ENCODE results near the gene SPATA33.
"Not testable (repeated sequence)": the region's sequence is repeated elsewhere in the genome, so short reads cannot be mapped to it uniquely, and the experiment has no call there.

Gene SPATA33

GRCh38 chr16:89698717-89699116 lies 41.1 kb downstream of the SPATA33 start:
- not testable (repeated sequence) for H3K27me3 ChIP-seq (ENCODE audit: control insufficient read depth in 1 of 2, insufficient read depth in 2 of 2, low read length in 2 of 2); H3K4me3 ChIP-seq (ENCODE audit: low read depth in 1 of 2, low read length in 2 of 2); H3K9ac ChIP-seq (ENCODE audit: low read depth in 1 of 2, low read length in 2 of 2); H3K9me3 ChIP-seq (ENCODE audit: control insufficient read depth in 1 of 2, low read length in 2 of 2); H3K27ac ChIP-seq (ENCODE audit: low read depth, low read length)
- H3K36me3 ChIP-seq (ENCODE audit: control insufficient read depth in 1 of 2, insufficient read depth in 2 of 2, low read length in 2 of 2) = peaks cover 10 to 23% of the 10 kb centered on the region in 2 donors
- H3K4me1 ChIP-seq (ENCODE audit: control insufficient read depth in 1 of 2, insufficient read depth in 2 of 2, low read length in 2 of 2) = peaks cover 12 to 35% of the 10 kb centered on the region in 2 donors

DNA sequence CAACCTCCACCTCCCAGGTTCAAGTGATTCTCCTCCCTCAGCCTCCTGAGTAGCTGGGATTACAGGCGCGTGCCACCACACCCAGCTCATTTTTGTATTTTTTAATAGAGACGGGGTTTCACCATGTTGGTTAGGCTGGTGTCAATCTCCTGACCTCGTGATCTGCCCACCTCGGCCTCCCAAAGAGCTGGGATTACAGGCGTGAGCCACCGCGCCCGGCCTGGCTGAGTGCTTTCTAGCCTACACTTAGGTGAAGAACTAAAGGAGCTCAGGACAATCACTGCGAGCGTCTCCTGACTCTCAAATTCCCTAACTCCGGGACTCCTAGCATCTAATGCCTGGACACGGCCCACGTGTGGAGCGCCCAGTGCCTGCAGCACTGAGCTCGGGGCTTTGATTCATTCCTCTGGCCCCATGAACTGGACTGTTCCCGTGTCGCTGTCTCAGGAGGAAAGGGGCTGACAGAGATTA lies 42.0 kb downstream of the SPATA33 start:
- not testable (repeated sequence) for H3K9me3 ChIP-seq (ENCODE audit: control insufficient read depth in 1 of 2, low read length in 2 of 2); H3K27me3 ChIP-seq (ENCODE audit: control insufficient read depth in 1 of 2, insufficient read depth in 2 of 2, low read length in 2 of 2)
- H3K9ac ChIP-seq (ENCODE audit: low read depth in 1 of 2, low read length in 2 of 2) = peak overlapping the region in 1 of 2 donors; percentile 43
- peak overlapping the region; percentile 53 to 65 for H3K4me3 ChIP-seq (ENCODE audit: low read depth in 1 of 2, low read length in 2 of 2)
- H3K36me3 ChIP-seq (ENCODE audit: control insufficient read depth in 1 of 2, insufficient read depth in 2 of 2, low read length in 2 of 2) = peaks cover 7 to 15% of the 10 kb centered on the region in 2 donors
- peaks cover 12 to 35% of the 10 kb centered on the region in 2 donors for H3K4me1 ChIP-seq (ENCODE audit: control insufficient read depth in 1 of 2, insufficient read depth in 2 of 2, low read length in 2 of 2)
- H3K27ac ChIP-seq (ENCODE audit: low read depth, low read length) = peak overlapping the region; percentile 13

DNA sequence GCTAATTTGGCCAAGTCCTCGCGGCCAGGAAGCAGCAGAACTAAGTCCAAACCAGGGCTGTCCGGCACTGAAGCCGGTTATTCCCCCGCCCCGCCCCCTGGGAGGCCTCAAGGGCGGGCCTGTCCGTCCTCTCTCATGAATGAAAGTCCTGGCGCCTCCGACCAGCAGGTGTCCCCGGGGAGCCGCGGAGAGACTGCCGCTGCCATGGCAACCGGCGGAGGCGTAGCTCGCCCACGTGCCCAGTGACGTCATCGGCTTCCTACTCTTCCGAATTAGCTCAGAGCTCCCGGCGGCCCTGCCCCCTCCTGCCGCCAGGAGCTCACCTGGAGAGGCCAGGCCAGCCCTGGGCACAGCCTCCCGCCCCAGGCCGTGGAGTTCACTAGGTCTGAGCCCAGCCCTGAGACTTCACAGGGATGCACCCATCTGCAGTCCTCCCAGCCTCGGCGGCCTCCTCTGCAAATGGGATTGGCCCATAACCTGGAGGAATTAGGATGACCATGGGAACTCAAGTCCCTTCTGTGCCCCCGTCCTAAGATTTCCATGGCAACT lies 42.5 kb downstream of the SPATA33 start:
- Histone ChIP-seq H3K36me3 (ENCODE audit: control insufficient read depth in 1 of 2, insufficient read depth in 2 of 2, low read length in 2 of 2) (peaks cover 4 to 13% of the 10 kb centered on the region in 2 donors), H3K4me3 (ENCODE audit: low read depth in 1 of 2, low read length in 2 of 2) (peak overlapping the region; percentile 71 to 74), H3K4me1 (ENCODE audit: control insufficient read depth in 1 of 2, insufficient read depth in 2 of 2, low read length in 2 of 2) (peaks cover 12 to 31% of the 10 kb centered on the region in 2 donors), H3K27me3 (ENCODE audit: control insufficient read depth in 1 of 2, insufficient read depth in 2 of 2, low read length in 2 of 2) (no peaks in the 10 kb centered on the region), H3K9me3 (ENCODE audit: control insufficient read depth in 1 of 2, low read length in 2 of 2) (no peaks in the 10 kb centered on the region), H3K9ac (ENCODE audit: low read depth in 1 of 2, low read length in 2 of 2) (peak overlapping the region; percentile 83 to 85), H3K27ac (ENCODE audit: low read depth, low read length) (peak overlapping the region; percentile 92)

- H3K36me3 ChIP-seq (ENCODE audit: control insufficient read depth in 1 of 2, insufficient read depth in 2 of 2, low read length in 2 of 2) = peaks cover 4 to 6% of the 10 kb centered on the region in 2 donors
- H3K4me1 ChIP-seq (ENCODE audit: control insufficient read depth in 1 of 2, insufficient read depth in 2 of 2, low read length in 2 of 2) = peaks cover 12 to 25% of the 10 kb centered on the region in 2 donors
- H3K4me3 ChIP-seq (ENCODE audit: low read depth in 1 of 2, low read length in 2 of 2) = peak overlapping the region; percentile 71 to 74
- peak overlapping the region; percentile 83 to 85 for H3K9ac ChIP-seq (ENCODE audit: low read depth in 1 of 2, low read length in 2 of 2)
- no peaks in the 10 kb centered on the region for H3K9me3 ChIP-seq (ENCODE audit: control insufficient read depth in 1 of 2, low read length in 2 of 2)
- H3K27me3 ChIP-seq (ENCODE audit: control insufficient read depth in 1 of 2, insufficient read depth in 2 of 2, low read length in 2 of 2) = no peaks in the 10 kb centered on the region
- H3K27ac ChIP-seq (ENCODE audit: low read depth, low read length) = peak overlapping the region; percentile 92
Observed at GRCh38 chr16:89700649-89701424, 43.2 kb downstream of the SPATA33 start.

DNA sequence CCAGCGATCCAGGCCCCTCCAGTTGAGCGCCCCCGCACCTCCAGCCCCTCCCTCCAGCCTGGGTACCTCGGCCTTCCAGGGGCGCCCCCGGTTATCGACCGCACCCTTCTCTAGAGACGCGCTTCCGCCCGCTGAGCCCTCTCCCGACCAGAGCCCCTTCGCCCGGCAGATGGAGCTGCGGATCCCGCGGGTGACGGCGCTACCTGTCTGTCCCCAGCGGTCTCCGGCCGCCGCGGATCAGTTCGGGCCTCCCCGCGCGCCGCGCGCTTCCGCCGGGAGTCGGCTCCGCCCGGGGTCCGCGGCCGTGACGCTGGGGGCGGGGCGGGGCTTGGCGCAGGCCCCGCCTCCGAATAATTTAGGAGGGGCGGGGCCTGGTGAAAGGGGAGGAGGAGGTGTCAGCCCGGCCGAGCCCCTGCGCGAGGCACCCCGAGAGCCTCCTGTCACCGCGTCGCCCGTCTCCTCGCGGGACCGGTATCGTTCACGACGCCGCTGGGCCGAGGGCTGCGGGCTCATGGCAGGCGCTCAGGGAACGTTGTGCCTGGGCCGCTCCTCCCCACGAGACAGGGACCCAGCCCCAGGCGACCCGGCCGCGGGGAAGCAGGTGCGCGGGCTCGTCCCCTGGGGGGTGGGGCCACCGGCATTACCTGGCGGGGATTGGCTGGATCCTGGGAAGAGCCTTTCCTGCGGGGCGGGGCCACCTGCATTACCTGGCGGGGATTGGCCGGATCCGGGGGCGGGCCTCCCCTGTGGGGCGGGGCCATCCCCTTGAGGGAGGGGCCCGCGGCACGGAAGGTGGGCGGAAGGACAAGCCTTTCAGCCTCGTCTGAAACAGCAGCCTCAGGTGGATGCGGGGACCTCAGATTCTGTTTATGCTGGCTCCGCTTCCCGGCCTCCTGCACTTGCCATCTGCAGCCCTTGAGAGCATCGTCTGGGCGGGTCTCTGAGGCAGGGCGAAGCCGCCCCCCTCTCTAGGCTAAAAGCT lies 44.1 kb downstream of the SPATA33 start, which contains the start of gene SPATA2L:
SPATA2L (minus strand) TSS at position 281 of the 982 bp plus-strand sequence. CDS start 473 bp downstream, outside the sequence.
- Histone ChIP-seq H3K9me3 (ENCODE audit: control insufficient read depth in 1 of 2, low read length in 2 of 2) (no peaks in the 10 kb centered on the region), H3K27me3 (ENCODE audit: control insufficient read depth in 1 of 2, insufficient read depth in 2 of 2, low read length in 2 of 2) (no peaks in the 10 kb centered on the region), H3K9ac (ENCODE audit: low read depth in 1 of 2, low read length in 2 of 2) (peak within 1 kb of the TSS; percentile 83 to 85), H3K4me3 (ENCODE audit: low read depth in 1 of 2, low read length in 2 of 2) (peak within 1 kb of the TSS; percentile 71 to 76), H3K4me1 (ENCODE audit: control insufficient read depth in 1 of 2, insufficient read depth in 2 of 2, low read length in 2 of 2) (peaks cover 12 to 27% of the 10 kb centered on the region in 2 donors), H3K27ac (ENCODE audit: low read depth, low read length) (peak within 1 kb of the TSS; percentile 92), H3K36me3 (ENCODE audit: control insufficient read depth in 1 of 2, insufficient read depth in 2 of 2, low read length in 2 of 2) (peaks cover 3 to 4% of the 10 kb centered on the region in 2 donors)

DNA sequence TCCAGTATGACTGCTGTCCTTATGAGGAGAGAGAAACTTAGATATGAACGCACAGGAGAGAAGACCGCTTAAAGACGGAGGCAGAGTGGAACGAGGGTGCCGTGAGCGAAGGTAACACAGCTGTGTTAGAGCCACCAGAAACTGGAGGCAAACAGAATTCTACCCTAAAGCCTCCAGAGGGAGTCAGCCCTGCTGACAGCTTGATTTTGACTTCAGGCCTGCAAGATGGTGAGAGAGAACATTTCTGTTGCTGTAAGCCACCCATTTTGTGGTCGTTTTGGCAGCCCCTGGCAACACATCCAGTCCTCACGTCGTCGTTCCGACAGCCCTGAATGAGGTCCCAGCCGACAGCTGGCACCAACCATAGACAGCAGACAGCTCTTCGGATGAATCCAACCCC lies 46.6 kb downstream of the SPATA33 start:
- Histone ChIP-seq H3K4me1 (ENCODE audit: control insufficient read depth in 1 of 2, insufficient read depth in 2 of 2, low read length in 2 of 2) (peaks cover 10 to 30% of the 10 kb centered on the region in 2 donors), H3K27ac (ENCODE audit: low read depth, low read length) (no peak overlapping the region), H3K9ac (ENCODE audit: low read depth in 1 of 2, low read length in 2 of 2) (no peak overlapping the region), H3K9me3 (ENCODE audit: control insufficient read depth in 1 of 2, low read length in 2 of 2) (no peaks in the 10 kb centered on the region), H3K4me3 (ENCODE audit: low read depth in 1 of 2, low read length in 2 of 2) (no peak overlapping the region), H3K36me3 (ENCODE audit: control insufficient read depth in 1 of 2, insufficient read depth in 2 of 2, low read length in 2 of 2) (peaks cover 0 to under 1% of the 10 kb centered on the region in 2 donors), H3K27me3 (ENCODE audit: control insufficient read depth in 1 of 2, insufficient read depth in 2 of 2, low read length in 2 of 2) (no peaks in the 10 kb centered on the region)

DNA sequence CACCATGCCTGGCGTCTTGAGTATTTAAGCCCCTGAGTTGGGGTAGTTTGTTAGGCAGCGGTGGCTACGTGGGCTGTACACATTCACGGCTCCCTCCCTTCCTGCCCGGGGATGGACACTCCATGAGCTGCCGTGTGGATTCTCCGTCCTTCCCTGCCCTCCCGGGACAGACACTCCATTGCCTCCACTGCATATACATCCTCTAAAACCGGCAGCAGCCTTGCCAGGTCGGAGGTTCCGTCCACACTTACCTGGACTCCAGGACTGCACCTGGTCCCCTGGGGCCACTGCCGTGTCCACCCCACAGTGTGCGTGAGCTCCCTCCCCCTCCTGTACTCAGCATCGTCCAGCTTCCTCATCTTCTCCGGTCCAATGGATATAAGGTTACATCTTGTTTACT lies 47.4 kb downstream of the SPATA33 start:
- Histone ChIP-seq H3K27me3 (ENCODE audit: control insufficient read depth in 1 of 2, insufficient read depth in 2 of 2, low read length in 2 of 2) (no peaks in the 10 kb centered on the region), H3K36me3 (ENCODE audit: control insufficient read depth in 1 of 2, insufficient read depth in 2 of 2, low read length in 2 of 2) (no peaks in the 10 kb centered on the region), H3K4me1 (ENCODE audit: control insufficient read depth in 1 of 2, insufficient read depth in 2 of 2, low read length in 2 of 2) (peaks cover 5 to 25% of the 10 kb centered on the region in 2 donors), H3K9ac (ENCODE audit: low read depth in 1 of 2, low read length in 2 of 2) (no peak overlapping the region), H3K9me3 (ENCODE audit: control insufficient read depth in 1 of 2, low read length in 2 of 2) (no peaks in the 10 kb centered on the region), H3K4me3 (ENCODE audit: low read depth in 1 of 2, low read length in 2 of 2) (no peak overlapping the region), H3K27ac (ENCODE audit: low read depth, low read length) (no peak overlapping the region)

GRCh38 chr16:89706518-89707260 lies 49.1 kb downstream of the SPATA33 start:
- no peaks in the 10 kb centered on the region for H3K36me3 ChIP-seq (ENCODE audit: control insufficient read depth in 1 of 2, insufficient read depth in 2 of 2, low read length in 2 of 2)
- no peak overlapping the region for H3K4me3 ChIP-seq (ENCODE audit: low read depth in 1 of 2, low read length in 2 of 2)
- H3K27ac ChIP-seq (ENCODE audit: low read depth, low read length) = no peak overlapping the region
- no peaks in the 10 kb centered on the region for H3K27me3 ChIP-seq (ENCODE audit: control insufficient read depth in 1 of 2, insufficient read depth in 2 of 2, low read length in 2 of 2)
- H3K4me1 ChIP-seq (ENCODE audit: control insufficient read depth in 1 of 2, insufficient read depth in 2 of 2, low read length in 2 of 2) = peaks cover 0 to 18% of the 10 kb centered on the region in 2 donors
- H3K9me3 ChIP-seq (ENCODE audit: control insufficient read depth in 1 of 2, low read length in 2 of 2) = no peaks in the 10 kb centered on the region
- H3K9ac ChIP-seq (ENCODE audit: low read depth in 1 of 2, low read length in 2 of 2) = peak overlapping the region in 1 of 2 donors; percentile 28

GRCh38 chr16:89707695-89708094 lies 50.1 kb downstream of the SPATA33 start:
- H3K9ac ChIP-seq (ENCODE audit: low read depth in 1 of 2, low read length in 2 of 2) = no peak overlapping the region
- no peak overlapping the region for H3K27ac ChIP-seq (ENCODE audit: low read depth, low read length)
- no peaks in the 10 kb centered on the region for H3K27me3 ChIP-seq (ENCODE audit: control insufficient read depth in 1 of 2, insufficient read depth in 2 of 2, low read length in 2 of 2)
- no peak overlapping the region for H3K4me3 ChIP-seq (ENCODE audit: low read depth in 1 of 2, low read length in 2 of 2)
- no peaks in the 10 kb centered on the region for H3K9me3 ChIP-seq (ENCODE audit: control insufficient read depth in 1 of 2, low read length in 2 of 2)
- H3K36me3 ChIP-seq (ENCODE audit: control insufficient read depth in 1 of 2, insufficient read depth in 2 of 2, low read length in 2 of 2) = no peaks in the 10 kb centered on the region
- peaks cover 0 to 14% of the 10 kb centered on the region in 2 donors for H3K4me1 ChIP-seq (ENCODE audit: control insufficient read depth in 1 of 2, insufficient read depth in 2 of 2, low read length in 2 of 2)

Data from duodenal mucosa (tissue), 2 donors.